ENCODE measurements around the gene PLSCR5.

Gene PLSCR5, protein sequence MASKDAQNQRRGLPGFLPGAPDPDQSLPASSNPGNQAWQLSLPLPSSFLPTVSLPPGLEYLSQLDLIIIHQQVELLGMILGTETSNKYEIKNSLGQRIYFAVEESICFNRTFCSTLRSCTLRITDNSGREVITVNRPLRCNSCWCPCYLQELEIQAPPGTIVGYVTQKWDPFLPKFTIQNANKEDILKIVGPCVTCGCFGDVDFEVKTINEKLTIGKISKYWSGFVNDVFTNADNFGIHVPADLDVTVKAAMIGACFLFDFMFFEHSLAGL

DNA sequence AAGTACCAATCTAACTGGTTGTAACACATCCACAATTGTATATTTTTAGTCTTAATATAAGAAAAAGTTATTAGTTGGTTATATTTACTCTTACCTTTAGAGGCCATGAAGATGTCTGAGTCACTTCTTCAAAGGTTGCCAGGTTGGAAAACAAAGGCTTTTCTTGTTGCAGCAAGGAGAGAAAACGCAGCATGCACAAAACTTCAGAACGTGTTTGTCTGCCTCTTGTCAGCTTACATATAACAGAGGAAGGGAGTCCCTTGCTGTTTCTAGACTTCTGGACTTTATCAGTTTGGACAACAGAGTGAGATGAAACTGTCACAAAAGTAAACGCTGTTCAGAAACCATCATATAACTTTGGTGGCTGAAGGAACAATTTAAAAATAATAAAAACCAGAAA, at the start of gene PLSCR5:
Gene PLSCR5, minus strand, starts transcription at position 241 of the 400 bp plus-strand sequence. Its CDS starts 134 bp downstream, at position 107.
- no peak for DNase-seq

DNA sequence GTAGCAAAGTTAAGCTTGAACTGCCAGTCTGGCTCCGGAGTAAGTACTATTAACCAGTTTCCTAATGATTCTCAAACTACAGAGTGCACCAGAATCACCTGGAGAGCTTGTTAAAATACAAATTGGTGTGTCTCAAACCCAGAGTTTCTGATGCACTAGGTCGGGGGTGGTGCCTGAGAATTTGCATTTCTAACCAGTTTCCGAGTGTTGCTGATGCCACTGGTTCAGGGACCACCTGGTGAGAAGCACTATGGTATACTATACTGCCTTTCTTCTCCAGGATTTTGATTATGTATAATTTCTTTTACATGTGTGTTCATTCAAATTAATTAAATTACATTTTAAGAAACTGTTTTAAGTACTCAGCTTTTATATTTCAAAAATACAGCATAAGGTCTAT, 48.8 kb upstream of the PLSCR5 start:
- DNase-seq = no peak

DNA sequence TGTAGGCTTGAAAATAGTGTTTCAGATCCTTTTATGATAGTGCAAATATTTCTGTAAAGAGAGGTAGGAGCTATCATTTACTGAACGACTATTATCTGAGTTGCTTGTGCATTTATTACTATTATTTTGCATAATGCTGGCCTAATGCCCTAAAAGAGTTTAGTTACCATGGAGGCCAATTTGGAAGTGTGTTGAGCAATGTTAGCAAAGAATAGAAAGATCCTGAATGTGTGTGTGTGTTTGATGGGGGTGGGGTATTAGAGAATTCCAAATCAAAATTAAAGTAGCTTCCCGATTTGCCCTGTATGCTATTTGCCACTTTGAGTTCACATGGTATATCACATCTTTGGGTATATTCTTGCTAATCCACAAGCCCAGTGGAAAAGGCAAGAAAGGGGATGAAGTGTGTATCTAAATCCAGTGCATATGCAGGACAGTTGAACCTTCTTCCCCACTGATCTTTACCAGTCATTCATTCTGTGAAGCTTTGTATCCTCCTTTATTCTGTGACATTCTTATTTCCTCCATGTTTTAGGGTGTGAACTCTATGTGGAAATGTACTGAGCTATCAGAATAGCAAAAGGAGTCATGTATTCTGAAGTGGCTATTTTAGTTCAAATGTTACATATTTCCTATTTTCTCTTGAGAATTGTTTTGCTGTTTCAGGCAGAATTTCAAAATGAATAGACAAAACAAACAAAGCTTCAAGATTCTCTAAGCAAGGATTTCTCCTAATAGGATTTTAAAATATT, 45.7 kb upstream of the PLSCR5 start:
- DNase-seq = no peak

DNA sequence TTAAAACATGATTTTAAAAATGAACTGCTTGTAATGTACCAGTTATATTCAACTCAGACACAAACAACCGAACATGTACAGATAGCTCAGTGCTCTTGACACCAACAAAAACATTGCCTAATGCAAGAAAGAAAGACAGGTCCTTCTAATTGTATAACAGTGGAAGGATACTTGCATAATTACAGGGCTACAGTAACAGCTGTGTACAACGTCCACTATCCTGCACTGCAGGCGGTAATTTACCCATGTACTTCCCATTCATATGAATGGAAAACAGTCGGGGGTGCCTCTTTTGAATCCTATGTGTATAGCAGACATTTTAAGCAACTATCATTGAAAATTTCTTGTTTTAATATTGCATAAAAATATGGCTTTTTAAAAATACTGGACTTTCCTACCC, 41.1 kb upstream of the PLSCR5 start:
- no peak for DNase-seq

DNA sequence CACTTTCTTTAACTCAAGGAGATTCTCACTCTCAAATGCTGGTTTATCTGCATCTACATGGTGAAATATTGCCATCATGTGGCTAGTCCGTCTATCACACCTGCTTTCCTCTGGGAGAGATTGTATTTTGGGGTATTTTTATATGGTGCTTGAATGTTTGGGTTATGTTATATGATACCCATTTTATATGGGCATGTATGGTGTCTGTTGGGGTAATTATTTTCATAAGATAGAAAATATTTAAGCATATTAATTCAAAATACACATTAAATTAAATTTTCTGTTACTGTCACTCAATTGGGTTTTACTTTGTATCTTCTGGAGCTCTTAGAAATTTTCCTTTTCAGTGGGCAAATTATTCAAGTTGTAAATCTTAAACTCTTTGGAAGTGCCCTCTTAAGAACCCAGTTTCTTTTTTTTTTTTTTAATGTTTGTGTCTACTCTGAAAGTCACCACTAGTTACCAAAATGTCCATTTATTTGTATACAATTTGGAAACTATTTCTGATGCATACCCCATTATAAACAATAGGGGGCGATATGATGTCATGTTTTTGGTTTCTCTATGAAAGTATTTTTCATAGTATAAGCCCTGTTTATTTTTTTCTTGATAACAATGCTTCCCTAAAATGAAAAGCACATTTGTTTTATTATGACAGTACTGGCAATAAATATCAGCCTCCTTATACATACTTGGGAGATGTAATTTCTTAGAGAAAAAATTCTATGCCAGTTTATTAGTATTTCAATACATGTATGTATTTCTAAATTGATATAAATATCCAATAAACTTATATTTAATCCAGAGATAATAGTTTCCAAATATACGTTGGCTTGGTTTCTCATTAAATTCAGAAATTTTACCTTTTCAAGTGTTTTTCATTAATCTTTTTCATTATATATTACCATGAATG, 36.1 kb upstream of the PLSCR5 start:
- no peak for DNase-seq

DNA sequence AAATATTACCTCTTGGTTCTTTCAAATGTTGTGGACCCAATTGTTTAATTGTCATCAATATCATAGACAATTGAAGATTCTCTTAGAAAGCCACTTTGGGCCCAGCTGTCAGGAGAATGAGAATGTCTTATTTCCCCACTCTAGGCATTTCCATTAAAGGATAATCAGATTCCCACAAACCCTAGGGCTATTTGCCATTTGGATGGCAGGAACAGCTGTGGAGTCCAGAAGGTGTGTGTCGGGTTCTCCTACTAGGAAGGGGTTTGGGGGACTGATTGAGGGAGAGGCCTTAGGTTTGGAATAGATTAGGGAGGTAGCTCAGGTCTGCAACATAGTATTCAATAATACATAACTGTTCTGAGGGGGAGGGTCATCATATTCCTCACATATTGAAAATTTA, 35.2 kb upstream of the PLSCR5 start:
- no peak for DNase-seq

DNA sequence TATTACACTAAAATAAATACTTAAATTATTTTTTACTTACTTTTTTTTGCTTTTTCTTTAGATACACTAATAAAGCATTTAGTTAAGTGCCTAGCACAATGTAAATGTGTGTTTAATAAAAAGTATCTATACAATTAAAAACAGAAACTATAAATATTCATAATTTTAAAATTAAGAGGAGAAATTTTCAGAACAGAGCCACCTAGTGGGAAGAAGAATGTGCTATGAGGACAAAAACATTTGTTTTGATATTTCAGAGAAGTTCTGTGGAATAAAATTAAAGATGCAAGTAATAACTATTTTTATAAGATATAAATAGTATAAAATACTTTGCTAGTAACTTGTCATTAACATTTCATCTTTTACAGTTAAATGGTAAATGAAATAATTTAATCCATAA, 33.6 kb upstream of the PLSCR5 start:
- no peak for DNase-seq

DNA sequence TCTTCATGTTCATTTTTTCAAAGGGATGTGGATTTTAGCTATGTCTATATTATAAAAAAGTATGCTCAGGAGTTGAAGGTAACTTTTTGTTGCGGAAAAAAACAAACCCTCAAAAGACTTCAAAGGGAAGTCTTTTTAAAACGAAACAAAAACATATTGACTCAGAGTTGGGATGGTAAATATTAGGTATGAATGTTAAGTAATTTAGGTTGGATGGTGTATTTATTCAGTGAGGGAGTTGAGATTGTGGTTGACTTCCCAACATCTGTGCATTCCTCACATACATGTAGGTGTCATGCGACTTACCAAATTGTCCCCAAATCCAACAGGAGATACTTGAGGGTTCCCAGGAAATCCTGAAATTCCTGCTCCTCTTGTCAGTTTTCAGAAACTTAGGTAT, 32.7 kb upstream of the PLSCR5 start:
- no peak for DNase-seq

DNA sequence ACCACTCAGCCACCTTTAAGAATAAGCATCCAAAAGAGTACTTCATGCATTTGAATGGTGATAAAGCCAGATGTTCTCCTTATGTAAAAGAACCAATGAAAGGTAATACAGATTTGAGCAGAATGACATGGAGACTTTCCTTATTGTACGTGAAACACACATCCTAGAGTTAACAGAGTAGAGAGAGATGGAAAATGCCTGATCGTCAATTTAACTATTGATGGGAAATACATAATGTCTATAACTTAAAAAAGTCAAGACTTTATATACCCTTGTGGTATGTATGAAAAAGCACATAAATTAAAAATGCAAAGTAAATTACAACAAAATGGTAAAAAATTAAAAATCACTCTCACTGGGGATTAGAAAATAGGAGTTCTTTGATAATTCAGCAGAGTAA, 31.7 kb upstream of the PLSCR5 start:
- no peak for DNase-seq

DNA sequence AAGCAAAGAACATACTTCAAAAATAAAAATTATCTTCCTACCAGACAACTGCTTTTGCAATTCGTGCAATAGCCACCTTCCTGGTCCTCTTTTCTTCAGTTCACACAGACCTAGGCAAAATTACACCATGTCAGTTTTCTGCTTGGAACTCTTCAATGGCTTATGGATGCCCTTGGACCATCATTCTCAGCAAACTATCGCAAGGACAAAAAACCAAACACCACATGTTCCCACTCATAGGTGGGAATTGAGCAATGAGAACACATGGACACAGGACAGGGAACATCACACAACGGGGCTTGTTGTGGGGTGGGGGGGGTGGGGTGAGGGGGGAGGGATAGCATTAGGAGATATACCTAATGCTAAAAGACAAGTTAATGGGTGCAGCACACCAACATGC, 29.2 kb upstream of the PLSCR5 start:
- DNase-seq = no peak

DNA sequence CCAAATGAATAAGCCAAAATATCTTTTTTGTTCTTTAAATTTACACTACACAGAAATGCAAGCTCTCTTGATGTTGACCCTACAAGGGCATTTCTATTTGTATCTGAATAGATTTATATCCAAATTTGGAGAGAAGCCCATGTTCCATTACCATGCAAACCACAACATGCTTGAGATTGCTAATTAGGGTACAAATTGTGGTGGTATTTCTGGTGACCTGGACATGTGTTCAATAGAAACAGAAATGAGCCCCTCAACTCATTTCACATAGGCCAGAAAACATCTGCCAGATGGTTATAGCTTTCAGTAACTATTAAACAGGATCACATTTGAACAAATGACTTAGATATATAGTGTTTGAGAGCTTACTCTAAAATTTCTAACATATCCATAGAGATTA, 23.5 kb upstream of the PLSCR5 start:
- no peak for DNase-seq

DNA sequence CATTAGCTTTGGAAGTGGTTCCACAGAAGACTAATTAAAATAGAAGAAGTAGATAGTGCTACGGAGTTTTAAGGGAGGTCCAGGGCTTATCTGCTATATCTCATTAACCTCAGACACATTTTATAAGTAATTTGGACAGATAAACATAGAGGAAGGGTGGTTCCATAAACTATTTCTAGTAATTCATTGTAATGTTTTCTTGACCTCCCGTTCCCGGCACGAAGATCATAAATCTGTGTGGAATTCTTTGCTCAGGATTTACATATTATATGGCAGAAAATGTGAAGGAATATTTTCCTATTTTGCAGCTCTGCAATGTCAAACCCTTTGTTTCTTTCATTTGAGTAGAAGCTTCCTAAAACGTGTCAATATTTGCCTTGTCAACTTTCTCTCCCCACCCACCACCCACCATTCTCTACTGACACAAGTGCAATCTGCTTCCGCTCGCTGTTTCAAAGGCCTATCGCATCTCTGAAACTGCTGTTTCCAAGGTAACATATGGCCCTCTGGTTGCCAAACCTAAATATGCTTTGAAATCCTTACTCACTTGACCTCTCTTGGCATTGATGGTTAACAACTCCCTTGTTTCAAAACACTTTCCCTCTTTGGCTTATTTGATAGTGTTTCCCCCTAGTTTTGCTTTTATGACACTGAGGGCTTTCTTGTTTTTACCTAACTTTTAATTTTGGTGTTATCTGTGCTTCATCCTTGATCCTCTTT, 21.4 kb upstream of the PLSCR5 start:
- DNase-seq = no peak

DNA sequence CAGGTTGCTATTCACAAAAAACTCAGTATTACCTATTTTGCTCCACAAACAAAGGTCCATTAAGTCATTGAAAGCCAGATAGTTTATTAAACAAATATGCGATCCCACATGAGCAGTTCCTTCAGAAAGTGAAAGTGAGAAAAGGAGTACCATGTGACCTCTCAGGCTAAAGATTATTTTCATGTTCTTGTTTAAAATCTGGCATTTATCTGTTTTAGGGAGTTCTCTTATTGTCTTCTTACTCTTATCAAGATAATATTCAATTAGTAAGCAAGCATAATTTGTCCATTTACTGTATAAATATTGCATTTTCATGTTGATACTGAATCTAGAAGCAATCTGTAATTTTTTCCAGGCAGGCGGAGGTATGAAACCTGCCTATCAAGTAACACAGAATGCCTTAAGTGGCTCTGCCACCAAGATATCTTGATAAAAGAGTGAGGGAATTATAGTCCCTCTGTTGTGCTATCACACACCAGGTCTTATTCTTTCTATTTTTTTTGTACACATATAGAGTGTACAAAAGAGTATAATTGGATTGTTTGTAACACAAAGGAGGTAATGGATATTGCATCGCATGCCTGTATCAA, 20.1 kb upstream of the PLSCR5 start:
- DNase-seq = no peak

DNA sequence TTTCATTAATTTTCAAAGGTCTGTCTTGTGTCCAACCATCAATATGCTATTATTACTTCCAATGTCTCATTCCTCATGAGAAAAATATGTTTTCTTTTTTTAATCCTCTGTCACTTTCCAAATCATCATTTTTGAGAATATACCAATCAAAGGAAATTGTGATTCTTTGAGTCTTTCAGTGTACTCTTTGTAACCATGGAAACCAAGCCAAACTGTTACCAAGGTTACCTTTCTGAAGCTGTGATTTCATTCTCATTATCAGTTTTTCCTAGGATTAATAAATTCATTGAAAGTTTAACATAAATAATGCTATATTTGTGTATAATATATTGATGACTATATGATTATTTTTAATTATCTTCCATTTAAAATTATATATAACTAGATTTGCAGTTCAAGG, 16.6 kb upstream of the PLSCR5 start:
- no peak for DNase-seq

DNA sequence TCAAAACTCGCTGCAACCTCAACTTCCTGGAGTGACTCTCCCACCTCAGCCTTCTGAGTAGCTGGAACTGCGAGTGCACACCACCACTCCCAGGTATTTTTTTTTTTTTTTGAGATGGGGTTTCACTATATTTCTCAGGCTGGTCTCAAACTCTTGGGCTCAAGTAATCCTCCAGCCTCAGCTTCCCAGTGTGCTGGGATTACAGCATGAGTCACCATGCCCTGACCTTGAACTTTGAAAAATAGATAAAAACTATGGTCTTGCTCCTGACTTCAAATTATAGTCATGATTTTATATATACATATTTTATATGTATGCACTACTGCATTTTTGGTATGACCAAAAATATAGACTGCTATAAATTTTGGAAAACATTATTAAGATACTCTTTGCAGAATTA, 6.9 kb upstream of the PLSCR5 start:
- no peak for DNase-seq

DNA sequence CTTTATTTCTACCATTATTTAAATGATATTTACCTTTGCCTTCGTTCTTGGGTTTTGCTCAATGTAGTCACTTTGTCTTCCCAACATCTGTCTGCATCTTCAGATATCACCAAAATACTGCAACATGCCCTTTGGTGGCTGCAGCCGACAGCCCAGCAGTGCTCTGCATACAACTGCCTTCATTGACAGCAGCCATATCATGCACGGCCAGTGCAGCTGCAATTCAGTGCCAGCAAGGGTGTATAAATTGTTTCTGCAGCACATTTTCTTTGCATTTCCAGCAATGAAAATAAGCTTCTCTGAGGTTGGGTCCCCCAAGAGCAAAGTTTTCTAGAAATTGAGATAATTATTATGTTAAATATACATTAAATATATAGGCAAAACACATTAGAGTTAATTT, 6.0 kb upstream of the PLSCR5 start:
- DNase-seq = no peak

DNA sequence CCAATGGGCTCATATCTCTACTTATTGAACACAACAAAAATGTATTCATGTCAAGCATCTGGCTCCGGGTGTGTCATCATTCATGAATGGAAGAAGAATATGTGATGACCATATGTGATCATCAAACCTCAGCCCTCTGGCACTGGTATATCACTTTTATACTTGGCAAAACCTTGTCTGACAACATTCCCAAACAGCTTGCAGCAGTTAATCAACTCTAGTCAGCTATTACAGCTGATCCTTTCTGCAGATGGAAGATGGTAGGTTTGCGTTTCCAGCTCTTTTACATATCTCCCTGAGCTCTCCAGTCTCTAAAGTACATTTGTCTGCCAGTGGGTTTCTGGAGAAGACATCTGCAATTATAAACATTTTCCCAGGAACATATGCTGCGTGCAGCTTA, 6.6 kb downstream of the PLSCR5 start:
- no peak for DNase-seq

DNA sequence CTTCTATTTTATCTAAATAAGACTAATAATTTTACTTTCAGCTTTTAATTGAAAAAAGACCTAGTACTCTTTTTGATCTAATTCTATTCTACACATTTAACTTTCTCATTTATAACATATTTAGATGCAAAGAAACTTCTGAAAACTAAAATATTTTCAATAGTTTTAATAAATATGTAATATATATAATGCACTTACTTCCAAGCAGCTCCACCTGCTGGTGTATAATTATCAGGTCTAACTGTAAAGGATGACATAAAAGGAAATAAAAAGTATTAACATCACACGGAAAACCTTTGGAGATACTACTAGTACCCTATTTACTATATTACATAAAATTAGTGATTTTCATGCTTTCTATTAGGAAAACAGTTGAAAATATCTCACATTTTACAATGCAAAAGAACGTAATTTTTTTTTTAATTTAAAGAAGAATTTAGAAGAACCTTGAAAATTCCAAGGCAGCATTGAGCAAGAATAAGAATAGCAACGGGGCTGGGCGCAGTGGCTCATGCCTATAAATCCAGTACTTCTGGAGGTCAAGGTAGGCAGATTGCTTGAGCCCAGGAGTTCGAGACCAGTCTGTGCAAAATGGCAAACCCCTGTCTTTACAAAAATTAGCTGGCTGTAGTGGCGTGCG, 10.2 kb downstream of the PLSCR5 start:
- no peak for DNase-seq

DNA sequence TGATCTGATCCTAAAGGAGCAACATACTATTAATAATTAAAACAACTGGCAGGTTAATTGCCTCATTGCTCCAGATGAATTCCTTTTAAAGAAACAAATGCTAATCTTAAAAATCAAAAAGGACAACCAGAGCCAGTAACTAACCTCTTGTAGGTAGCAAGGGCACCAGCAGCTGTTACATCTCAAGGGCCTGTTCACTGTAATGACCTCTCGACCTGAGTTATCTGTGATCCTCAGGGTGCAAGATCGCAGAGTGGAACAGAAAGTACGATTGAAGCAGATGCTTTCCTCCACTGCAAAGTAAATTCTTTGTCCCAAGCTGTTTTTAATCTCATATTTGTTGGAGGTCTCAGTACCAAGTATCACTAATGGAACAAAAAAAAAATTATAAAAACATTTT, 11.4 kb downstream of the PLSCR5 start:
- no peak for DNase-seq

DNA sequence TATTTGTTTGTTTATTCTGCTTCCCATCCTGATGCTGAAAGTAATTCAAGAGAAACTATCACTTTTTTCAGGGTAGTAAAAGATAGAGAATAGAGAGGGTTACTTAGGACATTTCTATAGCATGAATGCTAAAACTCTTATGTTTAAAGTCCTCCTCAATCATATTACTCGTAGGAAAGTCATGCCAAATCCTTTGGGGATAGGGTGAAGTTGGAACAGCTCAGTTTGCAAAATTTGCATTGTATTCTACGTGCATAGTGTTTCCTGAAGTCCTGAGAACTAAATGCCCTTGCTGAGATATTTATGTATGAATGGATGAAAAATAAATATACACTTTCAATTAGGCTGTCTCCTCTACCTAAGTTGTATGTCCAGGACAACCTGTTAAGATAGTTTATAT, 14.6 kb downstream of the PLSCR5 start:
- no peak for DNase-seq

DNA sequence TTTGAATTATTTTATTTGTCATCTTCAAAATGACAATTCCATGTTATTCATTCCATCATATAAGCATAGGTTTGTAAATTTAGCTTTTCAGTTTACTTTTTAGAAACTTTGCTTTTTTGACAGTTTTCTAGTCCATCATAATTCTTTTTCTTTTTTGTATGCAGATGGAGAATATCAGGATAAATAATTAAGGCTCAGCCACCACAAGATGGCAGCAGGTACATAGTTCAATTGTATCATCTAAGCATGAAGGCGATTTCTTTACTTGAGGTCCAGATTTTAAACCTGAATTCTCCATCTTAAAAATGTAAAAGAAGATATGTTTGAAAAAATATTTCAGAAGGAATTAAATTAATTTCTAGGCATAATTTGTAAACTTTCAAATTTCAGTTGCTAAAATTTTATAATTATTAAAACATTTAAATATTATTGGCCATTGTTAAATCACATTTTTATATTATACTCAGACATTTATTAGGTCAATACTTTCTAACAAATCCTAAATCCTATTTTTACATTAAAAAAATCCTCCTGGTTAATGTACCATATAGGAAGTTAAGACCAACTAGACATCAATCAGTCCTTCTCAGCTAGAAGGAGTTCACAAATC, 15.1 kb downstream of the PLSCR5 start:
- no peak for DNase-seq

DNA sequence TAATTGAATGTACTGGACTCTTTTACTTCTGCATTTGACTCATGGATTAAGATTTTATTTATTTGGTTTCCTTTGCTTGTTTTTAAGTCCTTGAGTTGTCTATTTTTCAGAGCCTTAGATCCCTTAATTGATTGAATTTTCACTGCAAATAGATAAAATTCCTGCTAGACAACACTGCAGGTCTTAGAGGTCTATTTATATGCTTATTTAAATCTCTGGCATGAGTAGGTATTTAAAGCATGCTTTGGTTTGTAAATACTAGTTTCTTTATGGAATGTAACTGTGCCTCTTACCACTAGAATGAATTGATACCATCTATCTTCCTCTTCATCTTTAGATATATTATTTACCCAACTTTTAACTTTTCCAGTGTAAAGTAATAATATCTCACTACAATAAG, 20.0 kb downstream of the PLSCR5 start:
- no peak for DNase-seq
